GM10847 (cell line): ENCODE measurements around the gene MCOLN1.

Experiments
- POLR2A ChIP-seq: IDR thresholded peaks from 2 replicates; pipeline ENCODE4 v1.6.1; 2011; ENCODE audit not compliant: insufficient read length; ENCODE audit errors: extremely low read depth

Gene MCOLN1

DNA sequence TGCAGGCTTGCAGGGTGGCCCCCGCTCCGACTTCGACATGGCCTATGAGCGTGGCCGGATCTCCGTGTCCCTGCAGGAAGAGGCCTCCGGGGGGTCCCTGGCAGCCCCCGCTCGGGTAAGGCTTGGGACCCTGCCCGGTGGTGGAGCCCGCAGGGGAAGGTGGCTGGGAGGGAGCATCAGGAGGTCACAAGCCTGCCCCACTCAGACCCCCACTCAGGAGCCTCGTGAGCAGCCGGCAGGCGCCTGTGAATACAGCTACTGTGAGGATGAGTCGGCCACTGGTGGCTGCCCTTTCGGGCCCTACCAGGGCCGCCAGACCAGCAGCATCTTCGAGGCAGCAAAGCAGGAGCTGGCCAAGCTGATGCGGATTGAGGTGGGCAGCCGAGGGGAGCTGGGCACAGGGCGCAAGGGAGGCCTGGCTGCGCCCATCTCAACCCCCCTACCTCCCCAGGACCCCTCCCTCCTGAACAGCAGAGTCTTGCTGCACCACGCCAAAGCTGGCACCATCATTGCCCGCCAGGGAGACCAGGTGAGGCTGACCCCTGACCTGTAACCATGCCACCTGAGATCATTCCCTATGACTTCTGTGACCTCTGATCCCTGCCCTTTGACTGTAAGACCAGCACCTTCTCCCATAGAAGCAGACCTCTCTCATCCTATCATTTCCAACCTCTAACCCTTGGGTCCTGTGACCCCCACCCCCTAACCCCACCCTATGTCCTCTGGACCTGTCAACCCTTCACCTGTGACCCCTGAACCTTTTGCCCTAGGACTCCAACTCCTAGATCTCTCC is 20.3 kb downstream of the MCOLN1 start:
- TF ChIP-seq POLR2A: no peak

DNA sequence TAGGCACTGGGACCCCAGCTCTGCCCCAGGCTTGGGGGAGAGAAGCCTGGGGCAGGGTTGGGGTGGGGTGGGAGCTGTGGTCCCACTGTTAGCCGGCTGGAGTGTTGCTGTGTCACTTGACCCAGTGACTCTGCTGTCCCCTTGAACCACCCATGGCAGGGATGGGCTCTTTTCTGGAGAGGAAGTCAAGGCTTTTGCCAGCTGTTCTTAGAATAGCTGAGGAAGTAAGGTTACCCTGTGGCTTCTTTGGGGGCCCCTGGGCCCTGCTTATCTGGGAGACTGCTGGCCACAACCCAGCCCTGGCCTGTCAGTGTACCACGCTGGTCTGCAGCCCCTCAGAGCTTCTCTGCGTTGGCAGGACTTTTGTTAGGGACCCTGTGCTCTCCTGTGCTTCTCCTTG is 22.2 kb downstream of the MCOLN1 start:
- TF ChIP-seq POLR2A: no peak

DNA sequence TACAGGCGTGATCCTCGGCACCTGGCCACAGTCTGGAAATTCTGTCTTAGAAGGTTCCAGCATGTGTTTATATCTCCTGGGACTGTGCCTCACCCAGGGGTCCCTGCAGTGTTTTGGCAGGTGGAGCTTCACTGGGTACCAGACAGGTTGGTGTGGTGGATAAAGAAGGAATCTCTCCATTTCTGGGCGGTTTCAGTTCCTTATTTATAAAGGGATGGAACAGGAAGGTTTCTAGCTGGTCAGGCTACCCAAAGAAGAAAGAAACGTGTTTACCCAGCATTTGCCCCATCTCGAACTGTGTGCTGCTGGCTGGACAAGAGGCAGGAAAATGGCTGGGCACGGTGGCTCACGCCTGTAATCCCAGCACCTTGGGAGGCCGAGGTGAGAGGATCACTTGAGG is 22.9 kb downstream of the MCOLN1 start:
- TF ChIP-seq POLR2A: no peak

DNA sequence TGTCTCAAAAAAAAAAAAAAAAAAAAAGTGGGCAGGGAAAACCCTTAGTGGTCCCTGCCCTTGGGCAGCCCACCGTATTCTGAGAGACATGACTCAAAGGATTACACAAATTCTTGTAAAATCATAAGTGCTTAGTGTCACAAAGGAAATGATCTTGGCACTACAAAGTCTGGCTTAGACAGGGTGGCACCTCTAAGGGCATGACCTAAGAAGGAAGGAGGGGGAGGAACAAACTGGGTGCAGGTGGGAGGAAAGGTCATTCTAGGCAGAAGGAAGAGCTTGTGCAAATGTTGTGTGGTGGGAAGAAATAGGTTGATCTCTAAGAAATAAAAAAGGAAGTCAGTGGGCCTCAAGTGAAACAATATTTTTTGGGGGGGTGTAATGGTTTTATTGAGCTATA is 23.5 kb downstream of the MCOLN1 start:
- TF ChIP-seq POLR2A: no peak

DNA sequence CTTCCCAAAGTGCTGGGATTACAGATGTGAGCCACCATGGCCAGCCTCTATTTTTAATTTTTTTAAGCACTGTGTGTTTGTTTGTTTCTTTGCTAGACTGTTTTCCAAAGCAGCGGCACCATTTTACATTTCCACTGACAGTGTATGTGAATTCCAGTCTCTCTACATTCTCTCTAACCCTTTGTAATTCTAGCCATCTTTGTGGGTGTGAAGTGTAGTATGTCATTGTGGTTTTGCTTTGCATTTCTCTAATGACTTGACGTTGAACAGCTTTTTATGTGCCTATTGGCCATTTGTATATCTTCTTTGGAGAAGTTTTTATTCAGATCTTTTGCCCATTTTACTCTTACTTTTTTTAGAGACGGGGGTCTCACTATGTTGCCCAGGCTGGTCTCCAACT is 24.7 kb downstream of the MCOLN1 start:
- no peak for TF ChIP-seq POLR2A

DNA sequence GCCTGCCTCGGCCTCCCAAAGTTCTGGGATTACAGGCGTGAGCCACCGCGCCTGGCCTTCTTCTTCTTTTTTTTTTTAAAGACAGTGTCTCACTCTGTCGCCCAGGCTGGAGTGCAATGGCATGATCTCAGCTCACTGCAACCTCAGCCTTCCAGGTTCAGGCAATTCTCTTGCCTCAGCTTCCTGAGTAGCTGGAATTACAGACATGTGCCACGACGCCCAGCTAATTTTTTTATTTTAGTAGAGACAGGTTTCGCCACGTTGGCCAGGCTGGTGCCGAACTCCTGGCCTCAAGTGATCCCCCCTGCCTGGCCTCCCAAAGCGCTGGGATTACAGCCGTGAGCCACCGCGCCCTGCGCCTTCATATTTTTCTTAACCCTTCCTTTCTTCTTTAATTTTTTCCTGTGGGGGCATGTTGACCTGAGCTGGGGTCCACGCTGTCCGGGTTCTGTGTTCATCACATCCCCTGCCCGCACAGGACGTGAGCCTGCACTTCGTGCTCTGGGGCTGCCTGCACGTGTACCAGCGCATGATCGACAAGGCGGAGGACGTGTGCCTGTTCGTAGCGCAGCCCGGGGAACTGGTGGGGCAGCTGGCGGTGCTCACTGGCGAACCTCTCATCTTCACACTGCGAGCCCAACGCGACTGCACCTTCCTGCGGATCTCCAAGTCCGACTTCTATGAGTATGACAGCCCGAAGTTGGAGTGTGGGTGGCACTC is 27.2 kb downstream of the MCOLN1 start:
- no peak for TF ChIP-seq POLR2A

DNA sequence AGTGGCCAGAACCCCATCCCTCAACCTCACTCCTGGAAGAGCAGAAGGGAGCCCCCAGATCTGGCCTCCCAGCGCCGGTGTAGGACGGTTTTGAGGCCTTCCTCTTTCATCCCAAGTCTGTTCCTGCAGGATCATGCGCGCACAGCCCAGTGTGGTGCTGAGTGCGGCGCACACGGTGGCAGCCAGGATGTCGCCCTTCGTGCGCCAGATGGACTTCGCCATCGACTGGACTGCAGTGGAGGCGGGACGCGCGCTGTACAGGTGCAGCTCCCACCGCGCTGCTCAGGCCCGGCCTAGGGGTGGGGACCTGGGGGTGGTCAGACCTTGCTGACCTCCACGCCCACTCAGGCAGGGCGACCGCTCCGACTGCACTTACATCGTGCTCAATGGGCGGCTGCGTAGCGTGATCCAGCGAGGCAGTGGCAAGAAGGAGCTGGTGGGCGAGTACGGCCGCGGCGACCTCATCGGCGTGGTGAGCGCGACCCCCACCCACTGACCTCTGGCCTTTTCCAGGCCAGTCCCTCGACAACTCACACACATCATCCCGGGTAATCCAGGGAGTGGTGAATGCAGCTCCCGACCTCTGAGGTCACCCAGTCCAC is 27.8 kb downstream of the MCOLN1 start:
- no peak for TF ChIP-seq POLR2A

DNA sequence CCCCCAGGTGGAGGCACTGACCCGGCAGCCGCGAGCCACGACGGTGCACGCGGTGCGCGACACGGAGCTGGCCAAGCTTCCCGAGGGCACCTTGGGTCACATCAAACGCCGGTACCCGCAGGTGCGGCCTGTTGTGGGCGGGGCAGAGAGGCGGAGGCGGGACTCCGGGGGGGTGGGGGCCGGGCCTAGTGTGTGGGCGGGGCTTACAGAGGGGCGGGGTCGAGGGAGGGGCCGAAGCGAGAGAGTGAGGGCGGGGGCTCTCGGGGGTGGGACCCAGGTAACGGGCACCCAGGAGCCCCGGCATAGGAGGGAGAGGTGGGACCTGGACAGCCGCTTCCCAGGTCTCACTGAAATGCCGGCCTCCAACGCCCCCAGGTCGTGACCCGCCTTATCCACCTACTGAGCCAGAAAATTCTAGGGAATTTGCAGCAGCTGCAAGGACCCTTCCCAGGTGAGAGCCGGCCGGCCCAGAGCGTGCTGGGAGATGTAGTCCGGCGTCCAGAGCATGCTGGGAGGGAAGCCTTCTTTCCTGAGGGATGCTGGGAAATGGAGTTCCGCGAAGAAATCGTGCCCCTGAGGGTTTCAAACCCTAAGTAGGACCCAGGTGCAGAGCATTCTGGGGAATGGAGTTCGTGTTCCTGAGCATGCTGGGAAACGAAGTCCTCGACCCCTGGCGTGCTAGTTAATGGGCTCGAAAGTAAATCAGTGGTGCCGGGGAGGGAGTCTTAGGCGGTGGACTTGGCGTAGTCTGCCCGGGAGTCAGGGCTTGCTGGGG is 28.8 kb downstream of the MCOLN1 start:
- no peak for TF ChIP-seq POLR2A

DNA sequence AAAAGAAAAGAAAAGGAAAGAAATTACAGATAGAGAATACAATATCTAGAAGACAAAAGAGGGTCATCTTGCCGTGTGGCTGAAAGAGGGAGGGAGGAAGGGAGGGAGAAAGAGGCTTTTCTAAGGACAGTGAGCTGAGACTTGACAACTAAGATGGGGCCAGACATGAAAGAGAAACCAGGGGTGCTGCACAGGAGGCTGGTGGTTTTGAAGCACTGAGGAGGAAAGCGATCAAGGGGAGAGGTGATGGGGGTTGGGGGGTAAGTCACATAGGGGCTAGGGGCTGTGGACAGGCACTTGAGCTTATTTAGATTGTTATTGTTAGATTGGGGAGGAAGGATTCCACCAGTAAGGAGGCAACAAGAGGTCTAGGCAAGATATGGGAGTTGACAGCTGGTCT is 30.4 kb downstream of the MCOLN1 start:
- no peak for TF ChIP-seq POLR2A

DNA sequence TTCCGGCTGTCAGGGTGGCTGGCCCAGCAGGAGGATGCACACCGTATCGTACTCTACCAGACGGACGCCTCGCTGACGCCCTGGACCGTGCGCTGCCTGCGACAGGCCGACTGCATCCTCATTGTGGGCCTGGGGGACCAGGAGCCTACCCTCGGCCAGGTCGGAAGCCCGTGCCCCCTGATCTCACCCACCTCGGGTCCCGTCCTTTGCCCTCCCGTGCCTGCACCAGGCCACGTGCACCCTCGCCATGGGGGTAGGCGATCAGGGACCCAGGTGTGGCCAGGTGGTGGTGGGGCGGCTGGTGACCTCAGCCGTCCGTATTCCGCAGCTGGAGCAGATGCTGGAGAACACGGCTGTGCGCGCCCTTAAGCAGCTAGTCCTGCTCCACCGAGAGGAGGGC is 32.1 kb downstream of the MCOLN1 start:
- TF ChIP-seq POLR2A: no peak

DNA sequence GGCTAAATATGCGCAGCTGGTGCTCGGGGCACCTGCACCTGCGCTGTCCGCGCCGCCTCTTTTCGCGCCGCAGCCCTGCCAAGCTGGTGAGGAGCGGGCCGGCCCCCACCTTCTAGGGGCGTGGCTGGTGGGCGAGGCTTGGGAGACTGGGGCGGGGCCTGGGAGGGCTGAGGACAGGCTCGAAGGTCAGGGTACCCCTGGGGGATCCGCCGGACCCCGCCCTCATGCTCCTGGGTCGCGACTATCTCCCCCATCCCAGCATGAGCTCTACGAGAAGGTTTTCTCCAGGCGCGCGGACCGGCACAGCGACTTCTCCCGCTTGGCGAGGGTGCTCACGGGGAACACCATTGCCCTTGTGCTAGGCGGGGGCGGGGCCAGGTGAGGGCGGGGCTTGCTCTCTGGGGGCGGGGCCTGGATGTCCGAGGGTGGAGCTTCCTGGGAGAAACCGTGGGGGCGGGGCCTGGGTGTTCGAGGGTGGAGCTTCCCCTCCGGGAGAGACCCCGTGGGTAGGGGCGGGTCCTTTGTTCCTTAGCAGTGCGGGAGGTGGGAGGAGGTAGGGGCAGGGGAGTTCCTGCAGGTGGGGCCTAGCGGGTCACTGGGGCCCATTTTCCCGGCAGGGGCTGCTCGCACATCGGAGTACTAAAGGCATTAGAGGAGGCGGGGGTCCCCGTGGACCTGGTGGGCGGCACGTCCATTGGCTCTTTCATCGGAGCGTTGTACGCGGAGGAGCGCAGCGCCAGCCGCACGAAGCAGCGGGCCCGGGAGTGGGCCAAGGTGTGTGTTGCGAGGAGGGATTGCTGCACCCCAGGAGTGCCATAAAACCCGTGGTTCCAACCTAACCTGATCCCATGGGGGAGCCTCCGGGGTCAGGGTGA is 32.8 kb downstream of the MCOLN1 start:
- no peak for TF ChIP-seq POLR2A

DNA sequence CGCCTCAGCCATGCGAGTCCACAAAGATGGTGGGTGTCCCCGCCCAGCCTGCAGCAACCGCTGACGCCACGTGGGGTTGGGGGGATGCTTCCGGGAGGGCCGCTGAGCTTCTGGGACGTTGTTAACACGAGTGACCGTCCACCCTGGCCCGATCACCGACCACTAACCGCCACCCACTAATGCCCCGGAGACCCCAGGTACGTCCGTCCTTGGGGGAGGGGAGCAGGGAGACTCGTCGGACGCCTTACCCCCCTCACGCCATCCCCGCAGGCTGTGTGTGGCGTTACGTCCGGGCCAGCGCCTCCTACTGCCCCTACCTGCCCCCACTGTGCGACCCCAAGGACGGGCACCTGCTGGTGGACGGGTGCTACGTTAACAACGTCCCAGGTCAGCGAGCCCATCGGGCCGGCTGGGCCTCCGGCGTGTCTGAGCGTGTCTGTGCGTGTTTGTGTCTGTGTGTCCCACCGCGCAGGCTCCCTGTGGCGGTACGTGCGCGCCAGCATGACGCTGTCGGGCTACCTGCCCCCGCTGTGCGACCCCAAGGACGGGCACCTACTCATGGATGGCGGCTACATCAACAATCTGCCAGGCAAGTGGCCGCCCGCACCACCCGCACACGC is 34.4 kb downstream of the MCOLN1 start:
- TF ChIP-seq POLR2A: no peak

DNA sequence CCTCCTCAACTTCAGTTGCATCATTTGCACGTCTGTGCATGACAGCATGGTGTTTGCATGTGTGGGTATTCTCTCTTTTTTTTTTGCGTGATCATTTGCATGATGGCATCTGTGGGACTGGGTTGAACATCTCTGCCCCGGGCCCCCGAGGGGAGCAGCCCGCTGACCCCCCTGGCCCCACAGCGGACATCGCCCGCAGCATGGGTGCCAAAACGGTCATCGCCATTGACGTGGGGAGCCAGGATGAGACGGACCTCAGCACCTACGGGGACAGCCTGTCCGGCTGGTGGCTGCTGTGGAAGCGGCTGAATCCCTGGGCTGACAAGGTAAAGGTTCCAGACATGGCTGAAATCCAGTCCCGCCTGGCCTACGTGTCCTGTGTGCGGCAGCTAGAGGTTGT is 36.2 kb downstream of the MCOLN1 start:
- TF ChIP-seq POLR2A: no peak

DNA sequence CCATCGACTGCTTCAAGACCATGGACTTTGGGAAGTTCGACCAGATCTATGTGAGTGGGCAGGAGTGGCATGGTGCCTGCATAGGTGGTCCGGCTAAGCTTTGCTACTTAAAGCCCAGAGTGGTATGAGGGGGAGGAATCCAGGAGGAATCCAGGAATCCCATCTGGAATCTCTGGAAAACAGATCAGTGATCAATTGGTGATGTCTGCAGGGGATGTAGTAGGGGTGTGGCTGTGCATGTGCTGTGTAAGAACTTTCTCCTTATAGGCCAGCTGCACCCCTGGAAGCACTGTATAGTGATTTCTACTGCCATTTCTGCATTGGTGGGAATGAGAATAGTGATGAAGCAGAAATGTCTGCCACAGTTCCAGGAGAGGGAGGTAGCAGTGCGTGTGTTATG is 36.7 kb downstream of the MCOLN1 start:
- no peak for TF ChIP-seq POLR2A

DNA sequence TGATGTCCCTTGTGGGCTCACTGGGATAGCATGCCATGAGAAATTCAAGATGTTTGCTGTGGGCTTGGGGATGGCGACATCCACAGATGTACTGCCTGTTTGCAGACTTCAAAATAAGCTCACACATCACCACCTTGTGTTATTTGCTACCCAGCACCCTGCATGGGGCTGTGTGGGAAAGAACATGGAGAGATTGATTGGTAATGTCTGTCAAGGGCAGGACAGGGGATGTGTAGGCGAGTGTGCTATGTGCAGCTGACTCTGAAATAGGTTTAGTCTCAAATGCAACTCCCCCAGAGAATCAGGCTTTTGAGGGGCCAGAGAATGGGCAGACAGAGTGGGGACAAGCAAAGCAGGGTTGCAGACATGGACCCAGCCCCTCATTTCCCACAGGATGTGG is 37.8 kb downstream of the MCOLN1 start:
- no peak for TF ChIP-seq POLR2A

DNA sequence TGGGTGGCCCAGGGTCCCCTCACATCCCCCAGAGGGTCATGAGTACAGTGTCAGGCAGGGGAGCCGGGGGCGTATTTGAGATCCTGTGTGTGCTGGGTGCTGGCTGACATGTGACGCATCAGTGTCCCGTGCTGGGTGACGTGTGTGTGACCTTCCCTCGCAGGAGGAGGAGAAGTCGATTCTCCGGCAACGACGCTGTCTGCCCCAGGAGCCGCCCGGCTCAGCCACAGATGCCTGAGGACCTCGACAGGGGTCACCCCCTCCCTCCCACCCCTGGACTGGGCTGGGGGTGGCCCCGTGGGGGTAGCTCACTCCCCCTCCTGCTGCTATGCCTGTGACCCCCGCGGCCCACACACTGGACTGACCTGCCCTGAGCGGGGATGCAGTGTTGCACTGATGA is 38.9 kb downstream of the MCOLN1 start:
- TF ChIP-seq POLR2A: no peak
